Motor neuron (in vitro differentiated cells): Measurements from ENCODE around the gene CD300C. TPM values are rescaled to one million over a fixed set of nuclear protein-coding genes. Genes with fewer than 3 reads are reported as not detected.
A peak's percentile ranks its signal among the peaks of the same experiment; 100 is the strongest.
"Not testable (repeated sequence)": the region's sequence is repeated elsewhere in the genome, so short reads cannot be mapped to it uniquely, and the experiment has no call there.

Experiments used
- ATAC-seq, 8 experiments: fragments of 200-7000 bp; cut with Tn5 transposase; replicated peaks in 6 of 8; 2 replicates each; pipeline ENCODE4 v1.8.0; 2021; ENCODE audit warnings: mild to moderate bottlenecking in 8 of 8, moderate library complexity in 8 of 8
- H3K27ac ChIP-seq, 2 donors: fragments of 250-450 bp; sonication (Bioruptor Pico); 2 replicates each; pipeline ENCODE4 v1.9.0; 2021; ENCODE audit warnings: antibody characterized with exemption in 2 of 2, mild to moderate bottlenecking in 2 of 2, moderate library complexity in 1 of 2
- H3K4me1 ChIP-seq, 2 donors: fragments of 250-450 bp; sonication (Bioruptor Pico); replicated peaks in 1 of 2; 2 replicates each; pipeline ENCODE4 v1.6.1; 2021; ENCODE audit warnings: antibody characterized with exemption in 2 of 2, mild to moderate bottlenecking in 2 of 2, moderate library complexity in 1 of 2
- H3K4me3 ChIP-seq, 5 donors: fragments of 250-450 bp; sonication (Bioruptor Pico); 2 replicates each; pipeline ENCODE4 v1.9.0; 2021; ENCODE audit warnings: antibody characterized with exemption in 5 of 5, mild to moderate bottlenecking in 5 of 5, moderate library complexity in 4 of 5
- WGBS, 10 experiments: fragments of 450-650 bp; shearing (Covaris generic); methylation state at CpG; one replicate each; pipeline ENCODE4 v1.0.0; 2022; 5-methylcytosine and 5-hydroxymethylcytosine counted together
- in situ Hi-C, 9 experiments: fragments of 400-800 bp; cut with MboI; loops; one replicate each; pipeline ENCODE4 v1.15.0; 2021; ENCODE audit warnings: low sequenced_read_pairs in 9 of 9, low pct_unique_long_range_greater_than_20kb in 2 of 9; ENCODE audit not compliant: unreplicated experiment in 9 of 9
- total RNA-seq, 8 experiments: library from RNA; unstranded; fragments of 300-600 nt; gene quantifications; 2 replicates each; pipeline versions ENCODE4 v1.2.3 to v1.2.4, GENCODE V29; 2022

Gene CD300C
- total RNA-seq, result under 1 TPM in 5 of 8 experiments, not detected in 3; 0.13 to 0.66 (median 0.28) TPM

DNA sequence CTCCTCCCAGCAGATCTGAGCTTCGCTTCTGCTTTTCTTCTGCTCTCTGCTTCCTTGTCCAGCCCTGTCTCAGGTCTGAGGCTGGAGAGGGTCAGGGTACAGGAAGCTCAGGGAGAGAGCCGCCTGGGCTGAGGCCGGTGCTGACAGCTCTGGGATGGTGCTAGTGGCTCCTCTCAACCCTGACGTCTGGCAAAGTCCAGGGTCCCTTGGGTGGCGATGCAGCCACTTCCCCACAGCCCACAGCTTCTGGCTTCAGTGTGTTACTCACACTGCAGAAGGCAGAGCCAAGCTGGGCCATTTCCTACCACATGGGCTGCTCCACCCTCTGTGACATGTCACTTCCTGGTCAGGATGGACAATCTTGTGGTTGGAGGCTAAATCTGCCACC, at the start of gene CD300C:
CD300C (minus strand) TSS at position 273 of the 388 bp plus-strand sequence. CDS start 333 bp downstream, outside the sequence.
- Histone ChIP-seq H3K4me1 (peaks cover 8 to 21% of the 10 kb centered on the region in 2 donors), H3K4me3 (no peak within 1 kb of the TSS), H3K27ac (peak within 1 kb of the TSS in 1 of 2 donors; percentile 47)
- peak in 2 of 8 experiments; percentile 47 to 72 for ATAC-seq
- in situ Hi-C loops, result no loop called here
- 24 to 93% (median 71%) methylated on average over 2 to 5 of the region's 5 CpGs; no CpG with 5 or more reads in 5 of the 10 experiments for WGBS, 10 experiments

DNA sequence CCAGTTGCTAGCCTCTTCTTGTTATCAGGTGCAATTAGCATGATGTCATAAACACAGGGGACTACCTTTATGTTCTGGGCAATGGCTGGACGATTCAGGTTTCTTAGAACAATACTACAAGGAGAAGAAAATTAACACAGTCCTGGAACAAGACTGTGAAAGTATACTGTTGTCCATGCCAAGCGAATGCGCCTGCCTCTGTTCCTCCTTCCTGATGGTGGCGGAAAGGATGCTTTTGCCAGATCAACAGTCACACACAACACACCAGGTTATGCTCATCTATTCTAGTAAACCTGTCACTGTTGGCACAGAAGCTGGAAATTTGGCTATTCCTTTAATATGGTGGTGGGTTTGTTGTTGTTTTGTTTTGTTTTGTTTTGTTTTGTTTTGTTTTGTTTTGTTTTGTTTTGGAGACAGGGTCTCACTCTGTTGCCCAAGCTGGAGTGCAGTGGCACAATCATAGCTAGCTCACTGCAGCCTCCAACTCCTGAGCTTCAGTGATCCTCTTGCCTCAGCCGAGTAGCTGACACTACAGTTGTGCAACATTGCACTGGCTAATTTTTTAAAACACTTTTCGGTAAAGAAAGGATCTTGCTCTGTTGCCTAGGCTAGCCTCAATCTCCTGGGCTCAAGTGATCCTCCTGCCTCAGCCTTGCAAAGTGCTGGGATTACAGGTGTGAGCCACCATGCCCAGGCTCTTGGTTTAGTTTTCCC, 49.3 kb upstream of the CD300C start:
- in situ Hi-C loops, result no loop called here
- WGBS, 10 experiments, result 0 to 94% (median 60%) methylated on average over 1 to 5 of the region's 6 CpGs; no CpG with 5 or more reads in 3 of the 10 experiments
- ATAC-seq, result no peak
- peaks cover 2 to 6% of the 10 kb centered on the region in 2 donors for H3K4me1 ChIP-seq
- H3K4me3 ChIP-seq, result no peak overlapping the region
- no peak overlapping the region for H3K27ac ChIP-seq

DNA sequence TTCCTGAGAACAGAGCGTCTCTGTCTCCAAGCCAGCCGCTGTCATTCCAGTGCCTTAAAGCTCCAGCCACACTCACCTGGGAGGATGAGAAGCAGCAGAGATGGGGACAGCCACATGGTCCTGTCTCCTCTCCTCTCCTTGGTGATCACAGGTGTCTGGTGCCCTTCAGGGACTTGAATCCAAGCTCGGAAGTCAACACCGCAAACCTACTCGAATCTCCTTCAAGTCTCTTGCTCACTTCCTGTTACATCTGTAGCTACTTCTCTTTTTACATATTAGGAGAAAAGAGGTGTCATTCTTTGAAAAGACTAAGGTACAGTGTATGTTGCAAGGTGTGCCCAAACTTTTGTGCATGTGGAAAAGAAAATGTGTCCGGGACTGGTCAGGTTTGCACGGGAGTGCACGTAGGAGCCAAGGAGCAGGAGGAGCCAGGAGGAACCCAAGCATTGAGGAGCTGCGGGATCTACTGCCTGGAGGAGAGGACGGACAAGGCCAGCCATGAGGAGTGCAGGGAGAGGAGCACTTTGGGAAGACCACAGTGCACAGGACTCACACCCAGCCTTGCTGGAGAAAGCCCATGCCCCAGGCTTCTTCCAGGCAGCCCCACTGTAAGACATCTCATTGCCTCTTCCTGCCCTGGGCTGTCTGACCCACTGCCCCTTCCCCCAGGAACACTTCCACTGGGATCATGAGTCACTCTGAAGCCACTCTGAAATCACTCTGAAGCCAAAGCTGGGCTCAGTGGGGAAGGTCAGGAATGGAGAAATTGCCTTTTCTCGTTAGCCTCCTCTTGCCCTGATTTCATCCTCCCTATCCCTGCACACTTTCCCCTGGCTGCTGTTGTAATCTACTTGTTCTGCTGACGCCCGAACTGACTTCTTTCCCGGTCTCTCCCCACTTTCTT, 46.4 kb upstream of the CD300C start, which contains the start of gene CD300LD:
CD300LD (minus strand) TSS at position 197 of the 904 bp plus-strand sequence; CDS start at position 116, 81 bp downstream.
- in situ Hi-C loops, result no loop called here
- no peak for ATAC-seq
- Histone ChIP-seq H3K4me1 (no peaks in the 10 kb centered on the region), H3K27ac (no peak within 1 kb of the TSS), H3K4me3 (no peak within 1 kb of the TSS)
- WGBS, 10 experiments, result 21 to 100% (median 66%) methylated on average over 3 to 12 of the region's 14 CpGs

DNA sequence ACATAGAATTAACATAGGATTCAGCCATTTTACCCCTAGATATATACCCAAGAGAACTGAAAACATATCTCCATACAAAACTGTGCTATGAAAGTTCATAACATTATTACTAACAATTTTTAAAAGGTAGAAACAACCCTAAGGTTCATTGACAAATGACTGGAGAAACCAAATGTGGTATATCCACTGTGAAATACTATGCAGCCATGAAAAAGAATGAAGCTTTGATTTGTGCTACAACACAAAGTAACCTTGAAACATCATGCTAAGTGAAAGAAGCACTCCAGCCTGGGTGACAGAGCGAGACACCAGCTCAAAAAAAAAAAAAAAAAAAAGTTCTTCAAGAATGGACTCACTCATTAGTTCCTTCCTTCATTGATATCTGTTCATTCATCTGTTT, 45.6 kb upstream of the CD300C start:
- 0 to 100% (median 33%) methylated on average over 1 of the region's 1 CpG; no CpG with 5 or more reads in 2 of the 10 experiments for WGBS, 10 experiments
- in situ Hi-C loops, result no loop called here
- no peak overlapping the region for H3K4me3 ChIP-seq

DNA sequence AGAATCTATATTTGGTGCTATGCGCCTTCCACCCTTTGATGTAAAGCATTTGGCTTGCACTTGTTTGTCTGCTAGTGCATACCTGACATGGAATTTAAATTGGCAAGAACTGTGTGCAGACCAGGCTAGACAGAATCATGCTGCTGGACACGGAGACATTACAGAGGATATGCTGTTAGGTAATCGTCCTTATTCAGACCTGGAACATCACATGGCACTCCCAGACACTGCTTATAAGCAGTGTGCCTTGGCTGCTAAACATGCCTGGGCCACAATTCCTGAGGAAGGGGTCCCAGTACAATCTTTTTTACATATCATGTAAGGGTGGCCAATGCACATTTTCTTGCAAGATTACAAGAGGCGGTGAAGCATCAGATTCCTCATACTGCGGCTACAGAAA, 39.8 kb upstream of the CD300C start:
- H3K4me3 ChIP-seq, result no peak overlapping the region
- peak in 1 of 8 experiments; percentile 5 for ATAC-seq
- WGBS, 10 experiments, result 24 to 100% (median 63%) methylated on average over 1 to 3 of the region's 5 CpGs
- H3K4me1 ChIP-seq, result peaks cover 15 to 26% of the 10 kb centered on the region in 2 donors
- H3K27ac ChIP-seq, result peak overlapping the region in 1 of 2 donors; percentile 15
- in situ Hi-C loops, result no loop called here

More for the DNA sequence above, 45.6 kb upstream of the CD300C start:
- no peak for ATAC-seq
- H3K4me1 ChIP-seq, result no peaks in the 10 kb centered on the region
- H3K27ac ChIP-seq, result no peak overlapping the region

DNA sequence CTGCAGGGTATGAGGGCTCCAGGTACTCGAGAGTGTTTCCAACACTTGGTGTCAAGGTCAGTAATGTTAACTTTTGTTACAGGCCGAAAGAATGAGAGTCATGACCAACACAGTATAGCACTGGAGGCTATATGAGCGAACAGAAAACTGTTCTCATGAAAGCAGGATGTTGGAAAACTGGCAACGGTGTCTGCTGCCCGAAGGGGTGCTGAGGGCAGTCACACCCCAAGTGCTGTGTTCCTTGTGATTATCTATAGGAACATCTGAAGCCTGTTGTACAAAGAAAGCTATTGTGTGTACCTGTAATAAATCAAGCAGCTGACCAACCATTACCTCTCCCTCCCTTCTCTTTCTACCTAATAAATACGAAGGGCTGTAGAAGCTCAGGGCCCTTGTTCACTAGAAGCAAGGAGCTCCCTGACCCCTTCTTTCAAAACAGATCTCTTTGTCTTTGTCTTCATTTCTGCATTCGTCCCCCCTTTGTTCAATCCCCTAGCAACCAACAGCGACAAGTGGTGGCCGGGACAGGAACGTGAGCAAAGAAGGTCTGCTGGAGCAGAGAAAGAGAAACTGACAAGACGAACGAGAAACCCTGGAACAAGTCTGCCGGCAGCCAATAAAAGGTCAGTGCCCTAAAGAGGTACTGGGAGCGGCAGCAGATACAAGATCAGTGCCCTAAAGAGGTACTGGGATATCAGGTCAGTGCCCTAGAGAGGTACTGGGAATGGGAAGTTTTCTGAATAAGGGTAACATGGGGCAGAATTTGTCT, 38.6 kb upstream of the CD300C start:
- WGBS, 10 experiments, result 0 to 60% (median 25%) methylated on average over 1 to 14 of the region's 14 CpGs
- Histone ChIP-seq H3K4me3 (no peak overlapping the region), H3K4me1 (peaks cover 15 to 26% of the 10 kb centered on the region in 2 donors), H3K27ac (peak overlapping the region; percentile 50 to 67)
- in situ Hi-C loops, result no loop called here
- peak in 5 of 8 experiments; percentile 85 to 91 (median 88) for ATAC-seq

DNA sequence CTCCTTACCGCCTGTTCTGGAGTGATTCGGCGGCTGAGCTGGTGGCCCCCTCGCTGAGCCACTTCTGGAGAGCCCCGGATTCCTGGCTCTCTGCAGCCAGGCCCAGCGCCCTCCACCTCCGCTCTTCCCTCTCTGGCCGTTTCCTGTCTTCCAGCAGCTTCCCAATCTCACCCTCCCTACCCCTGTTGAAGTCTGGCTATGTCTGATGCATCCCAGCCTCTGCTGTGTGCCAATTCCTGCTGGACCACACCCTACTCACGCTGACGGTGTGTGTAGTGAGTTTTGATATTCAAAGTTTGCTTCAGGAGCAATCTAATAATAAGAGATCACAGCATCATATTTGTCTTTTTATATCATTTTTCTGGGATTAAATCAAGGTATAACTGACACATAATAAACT, 36.7 kb upstream of the CD300C start:
- no peak overlapping the region for H3K27ac ChIP-seq
- 6 to 100% (median 83%) methylated on average over 1 to 7 of the region's 10 CpGs; no CpG with 5 or more reads in 2 of the 10 experiments for WGBS, 10 experiments
- no peak overlapping the region for H3K4me3 ChIP-seq
- peak in 2 of 8 experiments; percentile 28 to 32 for ATAC-seq
- in situ Hi-C loops, result no loop called here
- peaks cover 15 to 26% of the 10 kb centered on the region in 2 donors for H3K4me1 ChIP-seq

DNA sequence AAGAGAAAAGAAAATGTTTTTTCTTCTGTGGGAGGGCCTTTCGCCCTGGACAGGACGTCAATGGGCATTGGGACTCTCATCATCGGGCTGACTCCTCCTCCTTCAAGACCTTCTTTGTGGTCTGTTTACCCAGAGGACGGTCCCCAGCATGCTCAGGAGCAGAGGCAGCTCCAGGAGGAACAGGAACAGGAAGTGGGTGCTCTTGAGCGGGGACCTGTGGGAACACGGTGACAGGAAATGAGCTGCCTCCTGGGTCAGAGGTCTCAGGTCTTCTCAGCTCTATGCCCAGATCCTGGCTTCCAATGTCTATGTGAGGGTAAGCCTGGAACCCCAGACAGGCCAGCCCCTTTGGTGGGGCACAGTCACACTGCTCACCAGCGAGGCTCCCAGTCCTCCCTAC, 34.0 kb upstream of the CD300C start:
- in situ Hi-C loops, result no loop called here
- no peak for ATAC-seq
- no peak overlapping the region for H3K27ac ChIP-seq
- peaks cover 5 to 13% of the 10 kb centered on the region in 2 donors for H3K4me1 ChIP-seq
- 33 to 100% (median 70%) methylated on average over 1 to 6 of the region's 7 CpGs; no CpG with 5 or more reads in 4 of the 10 experiments for WGBS, 10 experiments
- no peak overlapping the region for H3K4me3 ChIP-seq

DNA sequence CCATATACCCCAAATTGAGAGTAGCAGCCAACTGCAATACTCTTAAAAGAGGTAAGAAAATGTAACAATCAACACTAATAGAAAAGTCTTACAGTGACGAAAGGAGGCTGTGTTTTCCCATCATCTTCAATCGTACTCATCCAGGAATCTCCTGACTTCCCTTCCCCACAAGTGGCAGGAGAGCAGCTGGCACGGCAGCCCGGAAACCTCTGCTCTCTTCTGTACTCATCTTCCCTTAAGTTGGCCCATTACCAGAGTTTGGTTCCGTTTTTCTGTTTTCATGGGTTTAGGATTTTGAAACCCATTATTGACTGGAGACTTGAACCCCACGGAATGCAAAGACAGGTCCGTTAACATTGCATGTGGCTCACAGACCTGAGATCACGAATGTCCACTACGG, 33.1 kb upstream of the CD300C start:
- in situ Hi-C loops, result no loop called here
- Histone ChIP-seq H3K27ac (no peak overlapping the region), H3K4me1 (peaks cover 2 to 9% of the 10 kb centered on the region in 2 donors), H3K4me3 (no peak overlapping the region)
- WGBS, 10 experiments, result 36 to 96% (median 74%) methylated on average over 2 to 8 of the region's 9 CpGs; no CpG with 5 or more reads in 2 of the 10 experiments
- ATAC-seq, result no peak

DNA sequence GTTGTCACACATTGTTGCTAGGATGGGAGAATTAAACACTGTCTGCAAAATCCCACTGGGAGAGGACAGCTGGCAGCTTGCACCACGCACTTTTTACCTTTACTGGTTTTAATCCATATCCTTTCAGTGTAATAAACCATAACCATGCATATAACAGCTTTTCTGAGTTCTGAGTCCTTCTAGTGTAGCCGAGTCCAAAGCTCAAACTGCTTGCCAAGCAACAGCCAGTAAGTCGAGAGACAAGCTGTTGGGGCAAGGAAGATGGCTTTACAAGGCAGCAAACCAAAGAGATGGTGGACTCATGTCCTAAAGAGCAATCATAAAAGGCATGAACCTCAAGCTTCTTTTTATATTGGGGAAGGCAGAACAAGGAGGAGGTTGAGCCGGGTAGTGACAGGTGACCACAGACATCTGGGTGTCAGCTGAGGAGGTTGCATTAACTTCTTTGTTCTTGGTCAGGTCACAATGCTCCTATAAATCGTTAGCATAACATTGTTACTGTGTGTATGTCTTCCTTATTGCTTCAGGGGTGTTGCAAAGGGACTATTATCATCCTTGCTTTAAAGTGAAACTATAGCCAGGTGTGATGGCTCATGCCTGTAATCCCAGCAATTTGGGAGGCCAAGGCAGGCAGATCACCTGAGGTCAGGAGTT, 28.7 kb upstream of the CD300C start:
- H3K4me3 ChIP-seq, result no peak overlapping the region
- WGBS, 10 experiments, result 4 to 73% (median 40%) methylated on average over 1 to 5 of the region's 5 CpGs; no CpG with 5 or more reads in 1 of the 10 experiments
- no peak for ATAC-seq
- H3K27ac ChIP-seq, result no peak overlapping the region
- in situ Hi-C loops, result no loop called here
- no peaks in the 10 kb centered on the region for H3K4me1 ChIP-seq

DNA sequence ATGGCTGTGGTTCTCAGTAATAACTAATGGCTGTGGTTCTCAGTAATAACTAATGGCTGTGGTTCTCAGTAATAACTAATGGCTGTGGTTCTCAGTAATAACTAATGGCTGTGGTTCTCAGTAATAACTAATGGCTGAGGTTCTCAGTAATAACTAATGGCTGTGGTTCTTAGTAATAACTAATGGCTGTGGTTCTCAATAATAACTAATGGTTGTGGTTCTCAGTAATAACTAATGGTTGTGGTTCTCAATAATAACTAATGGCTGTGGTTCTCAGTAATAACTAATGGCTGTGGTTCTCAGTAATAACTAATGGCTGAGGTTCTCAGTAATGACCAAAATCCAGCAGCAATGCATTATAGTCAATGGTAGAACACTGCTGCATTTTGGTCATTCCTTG, 27.7 kb upstream of the CD300C start:
- H3K4me1 ChIP-seq, H3K27ac ChIP-seq, H3K4me3 ChIP-seq, ATAC-seq, in situ Hi-C loops: not testable (repeated sequence)

DNA sequence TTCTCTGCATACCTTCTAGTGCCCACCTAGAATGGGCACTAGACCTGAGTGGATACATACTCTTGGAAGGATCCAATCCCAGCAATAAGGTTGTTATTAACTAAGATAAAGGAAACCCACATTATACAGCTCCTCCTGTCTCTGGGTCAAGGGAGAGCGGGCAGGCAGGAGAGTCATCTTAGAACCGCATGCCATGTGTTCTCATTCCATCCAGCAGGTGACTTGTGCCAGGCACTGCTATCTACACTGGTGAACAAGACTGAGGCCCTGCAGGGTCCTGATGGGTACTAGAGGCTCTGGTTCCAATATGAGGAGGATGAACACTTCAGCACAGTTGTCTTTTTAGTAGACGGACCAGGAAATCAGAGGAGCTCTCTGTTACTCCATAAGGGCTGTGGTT, 27.3 kb upstream of the CD300C start:
- Histone ChIP-seq H3K27ac (no peak overlapping the region), H3K4me3 (no peak overlapping the region), H3K4me1 (peaks cover 0 to 4% of the 10 kb centered on the region in 2 donors)
- WGBS, 10 experiments, result 29 to 80% (median 72%) methylated on average over 1 to 3 of the region's 3 CpGs; no CpG with 5 or more reads in 5 of the 10 experiments
- in situ Hi-C loops, result no loop called here
- ATAC-seq, result no peak
